Uterus (tissue), 2 donors: ENCODE data around the gene DMD.

ENCODE experiments used
- POLR2A ChIP-seq, 2 donors: fragments of 450-650 bp; IDR thresholded peaks; one replicate each; pipeline ENCODE4 v1.6.1; 2016; ENCODE audit warnings: antibody characterized with exemption in 2 of 2, mild to moderate bottlenecking in 1 of 2, moderate library complexity in 1 of 2
- TF ChIP-seq, protein P1 (sequence below), 4 experiments: fragments of 200-600 bp in 2 of 4; fragments of 450-650 bp in 2 of 4; sonication (generic) in 2 of 4; IDR thresholded peaks; one replicate each; pipeline ENCODE4 v1.5.1; 2016 to 2019; ENCODE audit warnings: antibody characterized with exemption in 4 of 4, mild to moderate bottlenecking in 2 of 4, moderate library complexity in 1 of 4

DNA sequence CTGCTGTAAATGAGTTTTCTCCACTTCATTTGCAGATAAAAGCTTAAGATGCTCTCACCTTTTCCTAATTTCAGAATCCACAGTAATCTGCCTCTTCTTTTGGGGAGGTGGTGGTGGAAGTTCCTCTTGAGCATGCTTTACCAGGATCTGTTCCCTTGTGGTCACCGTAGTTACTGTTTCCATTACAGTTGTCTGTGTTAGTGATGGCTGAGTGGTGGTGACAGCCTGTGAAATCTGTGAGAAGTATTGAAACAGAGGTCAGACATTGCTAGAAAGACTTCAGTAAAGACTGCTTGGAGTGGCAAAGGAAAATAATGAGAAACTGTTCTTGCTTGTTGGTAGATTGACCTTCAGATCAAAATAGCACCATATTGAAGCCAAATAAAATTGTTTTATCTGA lies 666.2 kb downstream of the DMD start:
- TF ChIP-seq, protein P1, sequence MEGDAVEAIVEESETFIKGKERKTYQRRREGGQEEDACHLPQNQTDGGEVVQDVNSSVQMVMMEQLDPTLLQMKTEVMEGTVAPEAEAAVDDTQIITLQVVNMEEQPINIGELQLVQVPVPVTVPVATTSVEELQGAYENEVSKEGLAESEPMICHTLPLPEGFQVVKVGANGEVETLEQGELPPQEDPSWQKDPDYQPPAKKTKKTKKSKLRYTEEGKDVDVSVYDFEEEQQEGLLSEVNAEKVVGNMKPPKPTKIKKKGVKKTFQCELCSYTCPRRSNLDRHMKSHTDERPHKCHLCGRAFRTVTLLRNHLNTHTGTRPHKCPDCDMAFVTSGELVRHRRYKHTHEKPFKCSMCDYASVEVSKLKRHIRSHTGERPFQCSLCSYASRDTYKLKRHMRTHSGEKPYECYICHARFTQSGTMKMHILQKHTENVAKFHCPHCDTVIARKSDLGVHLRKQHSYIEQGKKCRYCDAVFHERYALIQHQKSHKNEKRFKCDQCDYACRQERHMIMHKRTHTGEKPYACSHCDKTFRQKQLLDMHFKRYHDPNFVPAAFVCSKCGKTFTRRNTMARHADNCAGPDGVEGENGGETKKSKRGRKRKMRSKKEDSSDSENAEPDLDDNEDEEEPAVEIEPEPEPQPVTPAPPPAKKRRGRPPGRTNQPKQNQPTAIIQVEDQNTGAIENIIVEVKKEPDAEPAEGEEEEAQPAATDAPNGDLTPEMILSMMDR (IDR thresholded peaks at IDR 0.05), result no peak
- no peak for TF ChIP-seq POLR2A (IDR thresholded peaks at IDR 0.05)
